Measurements from ENCODE around the gene NOXO1. TPM values are rescaled to one million over a fixed set of nuclear protein-coding genes. Genes with fewer than 3 reads are reported as not detected.

NOXO1 gene
- total and polyA plus RNA-seq, 10 of the 15 experiments (the other 5 are each of a cell fraction or from before 2014, with no cell fraction given): 0.09 to 0.76 (median 0.26) TPM; not detected in 4

GRCh38 chr16:1929578-1930337, 51.5 kb downstream of the NOXO1 start:
- FAIRE-seq: no peak
- Histone ChIP-seq H3K4me3 (peak overlapping the region; percentile 60; the same call in 1 of the 2 replicates), H3K9me3 (replicated peaks; ENCODE audit: control insufficient read depth, insufficient read depth, low read length) (no peaks in the 10 kb centered on the region), H3K79me2 (ENCODE audit: control insufficient read depth, insufficient read depth, low read length) (no peaks in the 10 kb centered on the region), H3K4me2 (ENCODE audit: control insufficient read depth, insufficient read depth) (peak overlapping the region; percentile 62), H2AFZ (ENCODE audit: control insufficient read depth, low read depth, low read length) (peak overlapping the region; percentile 73), H3K27me3 (replicated peaks in 1 of 2; ENCODE audit: control insufficient read depth in 2 of 2, insufficient read depth in 2 of 2, low read length in 1 of 2) (no peaks in the 10 kb centered on the region; a peak in 3 of 4 replicates), H4K20me1 (ENCODE audit: control insufficient read depth, insufficient read depth) (no peaks in the 10 kb centered on the region), H3K36me3 (ENCODE audit: control insufficient read depth in 2 of 2, insufficient read depth in 2 of 2, low read length in 1 of 2) (no peaks in the 10 kb centered on the region), H3K27ac (ENCODE audit: control insufficient read depth, insufficient read depth) (no peak overlapping the region), H3K4me1 (ENCODE audit: control insufficient read depth, insufficient read depth, low read length) (no peaks in the 10 kb centered on the region; the same call in 1 of the 2 replicates), H3K9ac (ENCODE audit: control insufficient read depth, insufficient read depth, low read length) (no peak overlapping the region)
- RAD21 ChIA-PET (ENCODE audit: unreplicated experiment): interaction anchor here (1.0 to 2.0 kb wide), 4 partner anchors 11 to 147 kb away, joined by 3 to 6 read pairs (median 4); partner anchors contain the start of genes FAHD1, NUBP2 and SPSB3
- WGBS (ENCODE audit: insufficient coverage, insufficient replicate concordance, low lambda C conversion rate, missing lambda C conversion rate): 11% methylated on average over 50 of the region's 70 CpGs
- peak; percentile 98 for ATAC-seq
- BruUV-seq (replicated peaks): no TSS peak
- in situ Hi-C loops (cut with MboI) (loop anchor here (10.0 kb wide), 1 partner anchor 65 kb away; no protein-coding TSS in a partner anchor), intact Hi-C loops (cut with micrococcal nuclease; ENCODE audit: unreplicated experiment) (loop anchor here (2.0 kb wide), 1 partner anchor 67 kb away; no protein-coding TSS in a partner anchor)
- DNase-seq (ENCODE audit: low read depth, low spot score): no peak
- POLR2A ChIA-PET: interaction anchor here (0.6 to 0.9 kb wide), 2 partner anchors 78 to 147 kb away, joined by 3 to 7 read pairs; partner anchors contain the start of genes NUBP2 and SPSB3
- SMC1A ChIA-PET (ENCODE audit: uncharacterized antibody, unreplicated experiment): interaction anchor here (1.3 to 1.8 kb wide), 3 partner anchors 63 to 211 kb away, joined by 3 to 5 read pairs (median 3); no protein-coding TSS in a partner anchor
- CTCF ChIA-PET: interaction anchor here (0.6 to 4.2 kb wide), 9 partner anchors 10 to 119 kb away, joined by 3 to 21 read pairs (median 6); no protein-coding TSS in a partner anchor
- TF ChIP-seq TAF1 (IDR thresholded peaks at IDR 0.05; ENCODE audit: borderline replicate concordance, low read depth, low read length) (no peak), TCF12 (IDR thresholded peaks at IDR 0.05; ENCODE audit: low read depth, low read length) (no peak), RCOR1 (conservative IDR thresholded peaks at IDR 0.05; ENCODE audit: low read depth, low read length) (no peak), MEF2A (IDR thresholded peaks at IDR 0.05; ENCODE audit: insufficient read depth, low read depth, low read length) (no peak), SREBF2 (IDR thresholded peaks at IDR 0.05; ENCODE audit: low read length) (no peak), KDM1A (IDR thresholded peaks at IDR 0.05; ENCODE audit: borderline replicate concordance) (no peak), CEBPB (IDR thresholded peaks at IDR 0.05; ENCODE audit: borderline replicate concordance in 1 of 2, low read depth in 2 of 2, low read length in 2 of 2) (no peak), WRNIP1 (IDR thresholded peaks at IDR 0.05; ENCODE audit: borderline replicate concordance, low read depth, low read length) (no peak), ZBTB33 (IDR thresholded peaks at IDR 0.05) (no peak; the same call in 1 of the 2 replicates), NFXL1 (IDR thresholded peaks at IDR 0.05; ENCODE audit: borderline replicate concordance) (no peak), SPI1 (IDR thresholded peaks at IDR 0.05; ENCODE audit: borderline replicate concordance, insufficient read depth, low read depth, low read length) (no peak), SREBF1 (IDR thresholded peaks at IDR 0.05; ENCODE audit: low read length) (no peak), RELA (IDR thresholded peaks at IDR 0.05; ENCODE audit: borderline replicate concordance, partially characterized antibody) (peak; percentile 77), SIX5 (IDR thresholded peaks at IDR 0.05; ENCODE audit: low read depth, low read length, severe bottlenecking) (no peak), HDAC6 (IDR thresholded peaks at IDR 0.05; ENCODE audit: unreplicated experiment) (no peak), RAD51 (IDR thresholded peaks at IDR 0.05) (no peak), TCF3 (IDR thresholded peaks at IDR 0.05; ENCODE audit: borderline replicate concordance, insufficient read depth, low read depth, low read length) (no peak), KLF5 (IDR thresholded peaks at IDR 0.05; ENCODE audit: partially characterized antibody) (no peak)
- TF ChIP-seq, protein P1, sequence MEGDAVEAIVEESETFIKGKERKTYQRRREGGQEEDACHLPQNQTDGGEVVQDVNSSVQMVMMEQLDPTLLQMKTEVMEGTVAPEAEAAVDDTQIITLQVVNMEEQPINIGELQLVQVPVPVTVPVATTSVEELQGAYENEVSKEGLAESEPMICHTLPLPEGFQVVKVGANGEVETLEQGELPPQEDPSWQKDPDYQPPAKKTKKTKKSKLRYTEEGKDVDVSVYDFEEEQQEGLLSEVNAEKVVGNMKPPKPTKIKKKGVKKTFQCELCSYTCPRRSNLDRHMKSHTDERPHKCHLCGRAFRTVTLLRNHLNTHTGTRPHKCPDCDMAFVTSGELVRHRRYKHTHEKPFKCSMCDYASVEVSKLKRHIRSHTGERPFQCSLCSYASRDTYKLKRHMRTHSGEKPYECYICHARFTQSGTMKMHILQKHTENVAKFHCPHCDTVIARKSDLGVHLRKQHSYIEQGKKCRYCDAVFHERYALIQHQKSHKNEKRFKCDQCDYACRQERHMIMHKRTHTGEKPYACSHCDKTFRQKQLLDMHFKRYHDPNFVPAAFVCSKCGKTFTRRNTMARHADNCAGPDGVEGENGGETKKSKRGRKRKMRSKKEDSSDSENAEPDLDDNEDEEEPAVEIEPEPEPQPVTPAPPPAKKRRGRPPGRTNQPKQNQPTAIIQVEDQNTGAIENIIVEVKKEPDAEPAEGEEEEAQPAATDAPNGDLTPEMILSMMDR (IDR thresholded peaks at IDR 0.05 in 2 of 3, conservative IDR thresholded peaks at IDR 0.05 in 1 of 3; ENCODE audit: control insufficient read depth in 2 of 3, extremely low read depth in 1 of 3, insufficient read depth in 1 of 3, low read depth in 3 of 3, low read length in 3 of 3): peak; percentile 79 to 97 (median 94); a peak in 4 of 6 replicates

All from GM12878 (cell line).